Loucy (cell line): Measurements from ENCODE around the gene VCAN.

Experiments
- H2AFZ ChIP-seq: fragments of 200-600 bp; sonication (generic); 2 replicates; pipeline ENCODE4 v1.6.0; 2016; ENCODE audit warnings: antibody characterized with exemption, mild to moderate bottlenecking, low read length, moderate library complexity
- H3F3A ChIP-seq: fragments of 200-600 bp; 2 replicates; pipeline ENCODE4 v1.6.0; 2016; ENCODE audit warnings: antibody characterized with exemption, low read depth, mild to moderate bottlenecking
- H3K27me3 ChIP-seq: fragments of 200-600 bp; sonication (generic); 2 replicates; pipeline ENCODE4 v1.6.1; 2014; ENCODE audit warnings: low read length, mild to moderate bottlenecking; ENCODE audit not compliant: insufficient read depth, poor library complexity, severe bottlenecking
- H3K36me3 ChIP-seq: fragments of 200-600 bp; sonication (generic); 2 replicates; pipeline ENCODE4 v1.6.1; 2016; ENCODE audit warnings: low read length; ENCODE audit not compliant: insufficient read depth
- H3K4me1 ChIP-seq: fragments of 200-600 bp; sonication (generic); 2 replicates; pipeline ENCODE4 v1.5.1; 2014; ENCODE audit warnings: low read length, mild to moderate bottlenecking; ENCODE audit not compliant: insufficient read depth, poor library complexity, severe bottlenecking
- H3K4me2 ChIP-seq: fragments of 200-600 bp; sonication (generic); 2 replicates; pipeline ENCODE4 v1.6.0; 2014; ENCODE audit warnings: antibody characterized with exemption, low read length, low read depth, mild to moderate bottlenecking; ENCODE audit not compliant: poor library complexity, severe bottlenecking
- H3K4me3 ChIP-seq: fragments of 200-600 bp; sonication (generic); 2 replicates; pipeline ENCODE4 v1.5.1; 2014; ENCODE audit warnings: low read length, mild to moderate bottlenecking, mixed read lengths; ENCODE audit not compliant: poor library complexity, severe bottlenecking
- H3K79me2 ChIP-seq: fragments of 200-600 bp; sonication (generic); 2 replicates; pipeline ENCODE4 v1.6.1; 2014; ENCODE audit warnings: low read length; ENCODE audit not compliant: insufficient read depth
- H3K9ac ChIP-seq: fragments of 200-600 bp; sonication (generic); 2 replicates; pipeline ENCODE4 v1.6.0; 2014; ENCODE audit warnings: mild to moderate bottlenecking, low read depth, low read length, moderate library complexity; ENCODE audit not compliant: poor library complexity, severe bottlenecking
- H3K9me2 ChIP-seq: fragments of 200-600 bp; sonication (generic); replicated peaks from 2 replicates; pipeline ENCODE4 v1.6.1; 2016; ENCODE audit warnings: low read depth, low read length, mixed read lengths
- H3K9me3 ChIP-seq: fragments of 200-600 bp; sonication (generic); 2 replicates; pipeline ENCODE4 v1.6.1; 2014; ENCODE audit warnings: mild to moderate bottlenecking, antibody characterized with exemption, low read length, low read depth; ENCODE audit not compliant: insufficient read depth
- H4K20me1 ChIP-seq: fragments of 200-600 bp; sonication (generic); 2 replicates; pipeline ENCODE4 v1.6.0; 2014; ENCODE audit warnings: antibody characterized with exemption, low read length, mild to moderate bottlenecking; ENCODE audit not compliant: insufficient read depth, poor library complexity, severe bottlenecking
- CTCF ChIP-seq: fragments of 200-600 bp; sonication (generic); conservative IDR thresholded peaks from 2 replicates; pipeline ENCODE4 v1.5.1; 2014; ENCODE audit warnings: mild to moderate bottlenecking, antibody characterized with exemption, low read length
- EZH2phosphoT487 ChIP-seq: fragments of 200-600 bp; IDR thresholded peaks from 2 replicates; pipeline ENCODE4 v1.6.1; 2018; ENCODE audit warnings: antibody characterized with exemption, mild to moderate bottlenecking, moderate library complexity, borderline replicate concordance

Gene VCAN

GRCh38 chr5:83524991-83525390 is 53.4 kb downstream of the VCAN start:
- H2AFZ ChIP-seq = no peak overlapping the region
- H3K36me3 ChIP-seq = no peaks in the 10 kb centered on the region

GRCh38 chr5:83526289-83526688 is 54.7 kb downstream of the VCAN start:
- no peaks in the 10 kb centered on the region for H3K36me3 ChIP-seq
- H3K9me2 ChIP-seq = no peaks in the 10 kb centered on the region
- no peaks in the 10 kb centered on the region for H3K27me3 ChIP-seq
- no peak overlapping the region for H3K4me2 ChIP-seq
- H3K4me3 ChIP-seq = no peak overlapping the region
- H3K9ac ChIP-seq = no peak overlapping the region
- no peaks in the 10 kb centered on the region for H3K9me3 ChIP-seq
- no peaks in the 10 kb centered on the region for H4K20me1 ChIP-seq
- H3F3A ChIP-seq = no peaks in the 10 kb centered on the region
- TF ChIP-seq EZH2phosphoT487 (no peak), CTCF (no peak)
- peaks cover 10% of the 10 kb centered on the region for H3K4me1 ChIP-seq
- H2AFZ ChIP-seq = no peak overlapping the region
- H3K79me2 ChIP-seq = no peaks in the 10 kb centered on the region

More at GRCh38 chr5:83524991-83525390, 53.4 kb downstream of the VCAN start:
- no peaks in the 10 kb centered on the region for H3F3A ChIP-seq
- TF ChIP-seq CTCF = no peak
- TF ChIP-seq EZH2phosphoT487 = no peak
- no peaks in the 10 kb centered on the region for H3K27me3 ChIP-seq
- no peaks in the 10 kb centered on the region for H4K20me1 ChIP-seq
- no peak overlapping the region for H3K4me3 ChIP-seq
- no peaks in the 10 kb centered on the region for H3K9me3 ChIP-seq
- H3K4me1 ChIP-seq = peaks cover 10% of the 10 kb centered on the region
- no peak overlapping the region for H3K4me2 ChIP-seq
- no peaks in the 10 kb centered on the region for H3K79me2 ChIP-seq
- no peaks in the 10 kb centered on the region for H3K9me2 ChIP-seq
- H3K9ac ChIP-seq = no peak overlapping the region

GRCh38 chr5:83527221-83527620 is 55.7 kb downstream of the VCAN start:
- H2AFZ ChIP-seq = no peak overlapping the region
- no peaks in the 10 kb centered on the region for H3K9me2 ChIP-seq
- H3K36me3 ChIP-seq = no peaks in the 10 kb centered on the region
- H3F3A ChIP-seq = no peaks in the 10 kb centered on the region
- no peaks in the 10 kb centered on the region for H4K20me1 ChIP-seq
- TF ChIP-seq EZH2phosphoT487 (no peak), CTCF (no peak)
- no peaks in the 10 kb centered on the region for H3K79me2 ChIP-seq
- no peak overlapping the region for H3K4me2 ChIP-seq
- H3K9ac ChIP-seq = no peak overlapping the region
- H3K4me1 ChIP-seq = peaks cover 10% of the 10 kb centered on the region
- no peaks in the 10 kb centered on the region for H3K9me3 ChIP-seq
- H3K4me3 ChIP-seq = no peak overlapping the region
- H3K27me3 ChIP-seq = no peaks in the 10 kb centered on the region
